HG03469 (cell line): ENCODE data around the gene FANK1.
A peak's percentile ranks its signal among the peaks of the same experiment; 100 is the strongest.

Experiments
- ATAC-seq: cut with Tn5 transposase; IDR thresholded peaks from one replicate; pipeline ENCODE4 v1.9.1; 2021; ENCODE audit warnings: mild to moderate bottlenecking, moderate library complexity, moderate number of reproducible peaks; ENCODE audit not compliant: unreplicated experiment

FANK1 gene

GRCh38 chr10:125896088-125896934, at the start of gene FANK1:
TSS of gene FANK1 (plus strand) at chr10:125896564. CDS start at chr10:125896643, 79 bp downstream.
- peak; percentile 83 for ATAC-seq

DNA sequence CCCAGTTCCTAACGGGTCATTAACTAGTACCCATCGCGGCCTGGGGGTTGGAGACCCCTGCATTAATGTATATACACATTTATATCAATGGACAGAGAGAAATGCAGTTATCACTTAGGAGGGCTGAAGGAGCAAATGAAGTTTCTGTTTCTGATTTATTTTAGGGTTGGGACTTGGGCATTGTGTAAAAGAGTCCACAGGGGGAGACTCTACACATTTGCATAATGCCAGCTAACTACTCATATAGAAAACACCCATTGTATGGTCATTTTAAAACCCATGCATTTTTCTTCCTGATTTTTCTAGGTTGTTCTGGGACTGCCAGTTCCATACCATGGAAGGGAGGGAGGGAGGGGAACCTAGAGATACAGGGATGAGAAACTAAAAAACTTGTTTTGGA, 49.5 kb upstream of the FANK1 start:
- ATAC-seq, result no peak

DNA sequence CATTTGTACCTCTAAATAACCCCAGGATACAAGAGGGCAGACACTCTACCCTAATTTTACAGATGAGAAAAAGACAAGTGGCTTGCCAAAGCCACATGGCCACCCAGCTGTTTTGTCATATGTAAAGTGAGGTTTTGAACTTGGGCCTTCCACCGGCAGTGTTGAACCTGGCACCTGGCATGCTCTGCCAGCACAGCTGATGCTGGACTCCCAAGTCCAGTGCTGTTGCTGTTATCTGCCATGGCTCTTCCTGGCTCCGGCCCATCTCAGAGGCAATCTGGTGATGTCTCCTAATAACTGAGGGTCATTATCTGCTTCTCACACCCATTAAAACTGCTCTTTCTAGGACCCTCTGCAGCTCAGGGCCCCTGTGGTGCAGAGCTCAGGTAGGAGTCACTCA, 48.0 kb upstream of the FANK1 start:
- no peak for ATAC-seq

- no peak for ATAC-seq
Measured at GRCh38 chr10:125848857-125849256, 47.5 kb upstream of the FANK1 start.

DNA sequence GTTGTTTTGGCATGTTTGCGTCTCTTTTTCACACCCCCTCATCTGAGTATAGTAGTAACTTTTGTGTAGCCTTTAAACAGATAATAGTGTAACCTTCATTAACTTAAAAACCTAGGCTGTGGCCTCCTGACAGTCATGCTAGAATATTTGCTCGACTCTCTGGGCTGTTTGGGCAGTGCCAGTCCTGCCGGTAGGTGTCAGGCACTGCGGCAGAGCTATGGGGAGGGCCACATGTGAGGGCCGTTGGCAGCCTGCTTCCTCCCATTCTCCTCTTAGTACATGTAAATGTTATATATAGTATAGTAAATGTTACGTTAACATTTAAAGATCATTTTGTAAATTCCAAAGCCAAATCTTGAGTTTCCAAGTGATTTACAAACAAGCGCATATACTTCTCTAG, 46.9 kb upstream of the FANK1 start:
- no peak for ATAC-seq

DNA sequence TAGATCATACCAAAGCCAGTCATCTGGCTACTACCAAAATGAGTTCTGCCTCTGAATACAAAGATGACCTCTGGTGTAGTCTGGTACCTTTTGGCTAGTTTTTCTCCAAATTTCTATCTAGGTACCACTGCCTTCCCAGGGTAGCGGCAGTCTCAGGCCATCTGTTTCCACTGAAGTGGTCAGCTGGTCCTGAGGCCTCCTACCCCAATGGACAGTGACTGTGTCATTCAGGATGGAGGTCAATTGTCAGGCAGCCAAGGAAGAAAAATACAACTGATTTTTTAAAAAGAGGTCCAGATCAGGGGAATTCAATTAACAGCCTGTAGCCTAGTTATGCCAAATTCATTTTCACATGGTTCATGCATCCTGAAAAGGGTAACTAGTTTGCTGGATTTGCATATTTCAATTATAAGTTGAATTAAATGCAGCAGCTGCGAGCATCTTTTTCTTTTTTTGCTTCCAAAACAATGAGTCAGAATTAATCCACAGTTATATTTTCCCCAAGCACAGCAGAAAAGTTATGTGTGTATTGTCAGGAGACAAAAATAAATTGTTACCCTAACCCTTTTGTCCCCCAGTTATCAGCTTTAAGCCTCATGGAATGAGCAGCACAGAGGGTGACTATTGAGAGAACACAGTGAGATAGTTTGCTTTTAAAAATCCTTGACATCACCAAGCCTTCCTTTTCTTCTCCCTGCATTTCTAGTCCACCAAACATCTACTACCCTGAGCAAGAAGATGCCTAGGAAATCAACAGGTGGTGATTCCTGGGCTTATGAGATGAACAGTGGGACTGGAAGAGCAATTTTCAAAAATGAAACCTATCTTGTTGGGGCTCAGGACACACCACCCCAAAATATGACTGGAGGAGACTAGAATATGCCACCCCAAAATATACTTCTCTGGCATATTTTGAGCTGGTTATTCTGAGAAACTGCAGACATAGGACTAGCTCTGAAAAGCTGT, 45.3 kb upstream of the FANK1 start:
- ATAC-seq, result no peak

DNA sequence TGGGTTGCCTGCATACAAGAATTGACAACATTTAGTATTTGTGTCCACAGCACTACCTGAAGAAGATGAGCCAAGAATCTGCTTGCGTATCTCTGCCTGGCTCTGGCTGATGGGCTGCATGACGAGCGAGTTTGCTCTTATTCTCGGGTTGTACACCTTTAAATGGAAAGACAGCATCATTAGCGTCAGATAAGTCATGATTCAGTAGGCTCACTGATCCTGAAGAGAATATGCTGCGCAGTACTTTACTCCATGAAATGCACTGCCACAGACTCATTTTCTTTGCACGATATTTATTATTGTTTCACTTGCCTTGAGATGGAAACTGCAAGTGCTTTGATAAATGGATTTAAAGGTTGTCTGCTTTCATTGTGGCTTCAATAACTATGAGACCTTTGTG, 43.9 kb upstream of the FANK1 start:
- no peak for ATAC-seq

DNA sequence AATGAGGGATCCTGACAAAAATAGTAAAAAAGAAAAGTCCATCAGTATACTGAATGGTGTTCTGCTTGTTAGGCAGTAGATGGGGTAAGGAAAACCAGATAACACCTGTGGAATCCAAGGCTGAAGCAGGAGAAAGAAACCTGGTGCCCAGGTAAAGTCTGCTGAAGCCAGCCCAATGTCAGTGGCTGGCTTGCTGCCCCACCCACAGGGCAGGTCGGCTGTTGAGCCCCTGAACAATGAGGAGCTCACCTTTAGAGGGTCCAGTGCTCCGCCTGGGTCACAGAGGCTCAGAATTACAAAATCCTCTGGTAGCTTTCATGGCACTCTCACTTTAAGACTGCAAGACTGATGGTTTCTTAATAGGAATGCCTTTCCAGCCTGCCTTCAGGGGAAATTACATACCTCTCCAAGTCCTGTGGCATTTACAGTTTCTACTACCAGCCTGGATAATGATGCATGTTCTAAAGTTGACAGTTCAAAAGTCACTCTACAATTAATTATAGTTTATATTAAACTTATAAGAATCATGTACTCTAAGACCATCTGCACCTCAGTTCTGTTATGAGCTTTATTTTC, 39.1 kb upstream of the FANK1 start:
- no peak for ATAC-seq

GRCh38 chr10:125859128-125859817, 37.1 kb upstream of the FANK1 start:
- ATAC-seq, result no peak

GRCh38 chr10:125865120-125865519, 31.2 kb upstream of the FANK1 start:
- no peak for ATAC-seq

GRCh38 chr10:125866421-125867029, 29.8 kb upstream of the FANK1 start:
- no peak for ATAC-seq

DNA sequence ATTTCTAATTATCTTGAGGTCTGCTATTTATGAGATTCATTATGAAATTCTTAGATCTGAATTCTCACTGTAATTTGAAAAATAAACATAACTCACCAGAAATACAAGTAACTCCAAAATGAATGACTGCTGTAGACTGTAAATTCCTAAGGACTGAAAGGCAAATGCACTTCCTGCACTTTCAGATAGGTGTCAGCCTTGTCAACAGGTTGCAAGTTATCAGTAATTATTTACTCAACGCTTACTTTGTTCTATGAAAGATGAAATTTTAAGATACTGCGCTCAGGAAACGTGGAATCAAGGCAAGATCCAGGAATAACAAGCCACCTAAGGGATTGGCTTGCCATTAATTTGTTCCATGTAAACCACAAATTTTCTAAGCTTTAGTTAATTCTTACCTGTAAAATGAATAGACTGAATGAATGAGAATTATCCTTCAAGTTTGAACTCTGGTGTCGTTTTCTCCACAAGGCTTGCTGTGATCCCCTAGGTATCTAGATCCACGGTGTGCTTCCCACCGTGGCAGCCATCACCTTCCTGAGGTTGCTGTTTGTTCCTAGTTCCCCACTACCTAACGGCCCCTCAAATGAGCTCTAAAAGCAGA, 27.9 kb upstream of the FANK1 start:
- peak; percentile 58 for ATAC-seq

DNA sequence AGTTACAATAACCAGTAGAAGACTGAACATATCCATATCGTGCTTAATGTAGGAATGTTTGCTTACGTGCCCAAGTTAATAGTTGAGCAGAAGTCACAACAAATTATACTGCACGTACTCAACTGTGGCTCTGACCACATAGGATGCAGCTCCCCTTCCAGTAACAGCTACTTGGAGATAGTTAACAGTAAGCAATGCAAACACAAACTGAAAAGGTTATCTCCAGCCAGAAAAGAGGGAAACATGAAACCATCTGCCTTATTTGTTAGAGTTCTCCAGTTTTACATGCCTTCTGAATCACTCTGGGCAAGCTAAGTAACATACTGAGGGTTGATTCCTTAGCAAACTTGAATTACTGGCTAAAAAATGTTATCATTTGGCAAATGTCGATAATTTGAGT, 25.0 kb upstream of the FANK1 start:
- no peak for ATAC-seq

GRCh38 chr10:125878957-125879835, 17.2 kb upstream of the FANK1 start:
- no peak for ATAC-seq

- ATAC-seq, result no peak
Measured at GRCh38 chr10:125880719-125881118, 15.6 kb upstream of the FANK1 start.

GRCh38 chr10:125881192-125881591, 15.2 kb upstream of the FANK1 start, which contains the start of gene DHX32:
TSS of gene DHX32 (minus strand) at chr10:125881292. CDS start at chr10:125880824, 468 bp downstream.
- ATAC-seq, result no peak

DNA sequence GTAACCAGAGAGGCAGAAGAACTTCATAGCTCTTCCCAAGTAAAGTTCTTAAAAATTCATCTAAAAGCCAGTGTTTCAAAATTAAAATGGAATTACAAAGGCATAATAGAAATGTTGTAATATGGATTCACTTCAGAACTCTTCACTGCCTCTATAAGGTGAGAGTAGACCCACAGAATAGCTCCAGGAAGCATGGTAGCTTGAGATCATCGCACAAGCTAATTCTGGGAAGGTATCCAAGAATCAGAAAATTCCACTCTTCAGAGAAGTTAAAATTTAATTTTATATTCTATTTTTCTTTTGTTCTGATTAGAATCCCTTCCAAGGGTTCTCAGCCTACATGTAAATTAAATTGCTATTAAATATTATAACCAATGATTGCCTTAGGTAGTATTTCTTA, 13.8 kb upstream of the FANK1 start:
- no peak for ATAC-seq

DNA sequence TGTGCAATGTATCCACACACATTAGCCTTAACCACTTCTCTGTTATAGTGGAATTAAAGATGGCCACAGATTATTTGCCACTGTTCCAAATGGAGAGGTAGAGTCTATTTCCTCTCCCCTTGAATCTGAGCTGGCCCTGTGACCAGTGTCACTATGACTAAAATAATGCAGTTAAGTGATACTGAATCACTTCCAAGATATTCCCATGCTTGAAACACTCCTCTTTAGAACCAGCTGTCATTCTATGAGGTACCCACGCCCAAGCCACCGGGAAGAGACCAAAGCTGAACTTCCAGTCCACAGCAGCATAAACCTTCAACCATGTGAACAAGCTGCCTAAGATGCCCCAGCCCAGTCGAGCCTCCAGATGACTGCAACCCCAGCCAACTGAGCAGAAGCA, 13.2 kb upstream of the FANK1 start:
- ATAC-seq, result no peak
